H1 (cell line): ENCODE results near the gene FMNL2. TPM values are rescaled to one million over a fixed set of nuclear protein-coding genes. Genes with fewer than 3 reads are reported as not detected.

Source experiments
- CEBPB ChIP-seq: IDR thresholded peaks from 2 replicates; pipeline ENCODE4 v1.6.1; 2012; ENCODE audit warnings: low read depth, low read length
- CHD7 ChIP-seq: fragments of 300-600 bp; sonication (generic); IDR thresholded peaks from 2 replicates; pipeline ENCODE4 v1.7.1; 2012; ENCODE audit warnings: low read length, moderate library complexity, mild to moderate bottlenecking, inconsistent platforms; ENCODE audit not compliant: insufficient replicate concordance
- EP300 ChIP-seq, 2 experiments: IDR thresholded peaks; 1 replicate in 1 of 2; 2 replicates in 1 of 2; pipeline ENCODE4 v1.6.1; 2011 to 2012; ENCODE audit warnings: low read depth in 2 of 2, low read length in 2 of 2, mild to moderate bottlenecking in 2 of 2, borderline replicate concordance in 1 of 2, inconsistent platforms in 1 of 2, moderate library complexity in 1 of 2
- KDM4A ChIP-seq: IDR thresholded peaks from one replicate; pipeline ENCODE4 v1.7.1; 2012; ENCODE audit warnings: low read depth, mild to moderate bottlenecking, moderate library complexity, low read length, inconsistent platforms; ENCODE audit not compliant: severe bottlenecking
- MAFK ChIP-seq: IDR thresholded peaks from 2 replicates; pipeline ENCODE4 v1.6.1; 2012; ENCODE audit warnings: low read depth, mild to moderate bottlenecking, improper control_type of control experiment, low read length
- TBP ChIP-seq: IDR thresholded peaks from 2 replicates; pipeline ENCODE4 v1.6.1; 2011; ENCODE audit warnings: low read depth, low read length, improper control_type of control experiment
- polyA plus RNA-seq, 7 experiments: library from polyadenylated mRNA; depleted of rRNA in 3 of 7; stranded (reverse) in 5 of 7; unstranded in 2 of 7; fragments of >200 nt in 5 of 7; fragments of 200-250 nt in 2 of 7; gene quantifications; 1 replicate in 5 of 7; 2 replicates in 1 of 7; 4 replicates in 1 of 7; pipeline versions ENCODE4 v1.2.1 to v1.2.3, GENCODE V29; 2011 to 2013; ENCODE audit warnings: missing spikeins in 2 of 7, mixed read lengths in 2 of 7
- total RNA-seq: library from RNA; stranded (reverse); fragmentation: NEBNext Ultra II Directional; extraction: Animal tissue kit (Norgen Biotek cat#: 25700); gene quantifications from 2 replicates; pipeline ENCODE4 v1.2.1, GENCODE V29; 2021

The FMNL2 gene
- total and polyA plus RNA-seq, 2 of the 8 experiments (the other 6 are each of a cell fraction or from before 2014, with no cell fraction given), result 15.5 to 45.1 TPM

- TF ChIP-seq EP300 (IDR thresholded peaks at IDR 0.05; ENCODE audit: borderline replicate concordance in 1 of 2, low read depth in 2 of 2, low read length in 2 of 2), result no peak
- no peak for TF ChIP-seq KDM4A
- TF ChIP-seq TBP, result no peak
- no peak for TF ChIP-seq CHD7
- no peak for TF ChIP-seq CEBPB
- no peak for TF ChIP-seq MAFK
Measured at GRCh38 chr2:152355409-152355831, 20.4 kb downstream of the FMNL2 start (continued).
